Testis (tissue), 2 donors: ENCODE results near the gene MYB.

Source experiments
- POLR2A ChIP-seq: fragments of 450-650 bp; IDR thresholded peaks from one replicate; pipeline ENCODE4 v1.6.1; 2017; ENCODE audit warnings: antibody characterized with exemption, mild to moderate bottlenecking, moderate library complexity
- TF ChIP-seq, protein P1 (sequence below), 3 experiments: fragments of 450-650 bp in 2 of 3; fragments of 200-600 bp in 1 of 3; sonication (generic) in 1 of 3; IDR thresholded peaks; one replicate each; pipeline ENCODE4 v1.5.1; 2016 to 2019; ENCODE audit warnings: antibody characterized with exemption in 3 of 3, mild to moderate bottlenecking in 2 of 3, moderate library complexity in 1 of 3

DNA sequence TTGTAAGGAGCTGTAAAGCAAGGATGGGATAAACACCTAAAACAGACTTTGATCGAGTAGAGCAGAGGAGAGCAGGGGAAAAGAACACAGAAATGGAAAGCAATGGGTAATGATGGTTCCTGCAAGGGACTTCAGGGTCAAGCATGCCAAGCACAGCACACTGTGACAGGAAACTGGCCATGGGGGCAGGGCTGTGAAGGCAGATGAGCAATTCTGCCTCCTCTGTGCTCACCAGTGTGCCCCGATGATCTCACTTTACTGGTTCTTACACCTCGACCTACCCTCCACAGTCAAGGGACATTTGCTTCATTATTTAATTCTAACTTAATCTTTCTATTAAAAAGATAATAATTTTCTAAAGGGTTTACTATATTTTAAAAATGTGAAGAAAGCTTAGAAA lies 21.6 kb upstream of the MYB start:
- no peak for TF ChIP-seq POLR2A
- TF ChIP-seq, protein P1, sequence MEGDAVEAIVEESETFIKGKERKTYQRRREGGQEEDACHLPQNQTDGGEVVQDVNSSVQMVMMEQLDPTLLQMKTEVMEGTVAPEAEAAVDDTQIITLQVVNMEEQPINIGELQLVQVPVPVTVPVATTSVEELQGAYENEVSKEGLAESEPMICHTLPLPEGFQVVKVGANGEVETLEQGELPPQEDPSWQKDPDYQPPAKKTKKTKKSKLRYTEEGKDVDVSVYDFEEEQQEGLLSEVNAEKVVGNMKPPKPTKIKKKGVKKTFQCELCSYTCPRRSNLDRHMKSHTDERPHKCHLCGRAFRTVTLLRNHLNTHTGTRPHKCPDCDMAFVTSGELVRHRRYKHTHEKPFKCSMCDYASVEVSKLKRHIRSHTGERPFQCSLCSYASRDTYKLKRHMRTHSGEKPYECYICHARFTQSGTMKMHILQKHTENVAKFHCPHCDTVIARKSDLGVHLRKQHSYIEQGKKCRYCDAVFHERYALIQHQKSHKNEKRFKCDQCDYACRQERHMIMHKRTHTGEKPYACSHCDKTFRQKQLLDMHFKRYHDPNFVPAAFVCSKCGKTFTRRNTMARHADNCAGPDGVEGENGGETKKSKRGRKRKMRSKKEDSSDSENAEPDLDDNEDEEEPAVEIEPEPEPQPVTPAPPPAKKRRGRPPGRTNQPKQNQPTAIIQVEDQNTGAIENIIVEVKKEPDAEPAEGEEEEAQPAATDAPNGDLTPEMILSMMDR (IDR thresholded peaks at IDR 0.05) = no peak
